ENCODE measurements around the gene SLC35G6. TPM values are rescaled to one million over a fixed set of nuclear protein-coding genes. Genes with fewer than 3 reads are reported as not detected.
"Not testable (repeated sequence)": the region's sequence is repeated elsewhere in the genome, so short reads cannot be mapped to it uniquely, and the experiment has no call there.

The SLC35G6 gene
- not detected for total RNA-seq
- 0.09 TPM for polyA plus RNA-seq
- long read RNA-seq, donor 1 = 0 reads
- long read RNA-seq, donor 2 = 0 reads
- long read RNA-seq, donor 3 = 0 reads
- long read RNA-seq, donor 4 = 0 reads
- long read RNA-seq, donor 5 = 0 reads
- long read RNA-seq, donor 6 = 0 reads
- long read RNA-seq, donor 7 = 0 reads
- long read RNA-seq, donor 8 = 0 reads
- long read RNA-seq, donor 9 = 0 reads
- long read RNA-seq, donor 10 = 0 reads

- over 99% methylated on average over 4 of the region's 4 CpGs for WGBS
- H3K27ac ChIP-seq (ENCODE audit: low read depth in 1 of 2, low read length in 1 of 2) = peak within 1 kb of the TSS; percentile 91 to 98
- peaks cover 26 to 66% of the 10 kb centered on the region in 2 donors for H3K4me1 ChIP-seq (ENCODE audit: control insufficient read depth in 2 of 2, insufficient read depth in 2 of 2, low read length in 2 of 2)
Observed at GRCh38 chr17:7481275-7481674, at the start of gene SLC35G6. SLC35G6 (plus strand) TSS chr17:7481446; CDS start chr17:7481517, 71 bp downstream.

DNA sequence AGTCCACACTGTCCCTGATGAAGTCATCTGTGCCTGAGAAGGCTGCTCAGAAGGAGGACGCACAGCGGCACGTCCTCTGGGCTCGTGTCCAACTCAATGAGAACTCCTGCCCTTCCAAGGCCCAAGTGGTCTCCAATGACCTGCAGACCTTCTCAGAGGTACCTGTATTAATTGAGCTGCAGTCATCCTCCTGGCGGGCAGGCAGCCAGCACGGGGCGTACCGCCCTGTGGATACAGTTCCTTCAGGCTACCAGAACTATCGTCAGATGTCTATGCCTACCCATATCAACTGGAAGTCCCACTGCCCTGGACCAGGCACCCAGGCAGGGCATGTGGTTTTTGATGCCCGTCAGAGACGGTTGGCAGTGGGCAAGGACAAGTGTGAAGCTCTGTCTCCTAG is 49.0 kb upstream of the SLC35G6 start:
- Histone ChIP-seq H3K27ac (ENCODE audit: low read depth in 1 of 2, low read length in 1 of 2) (no peak overlapping the region), H3K4me1 (ENCODE audit: control insufficient read depth in 2 of 2, insufficient read depth in 2 of 2, low read length in 2 of 2) (peaks cover 14 to 19% of the 10 kb centered on the region in 2 donors), H3K36me3 (ENCODE audit: control insufficient read depth in 2 of 2, insufficient read depth in 2 of 2, low read length in 1 of 2) (no peaks in the 10 kb centered on the region), H3K9me3 (ENCODE audit: control insufficient read depth in 2 of 2, insufficient read depth in 1 of 2, low read length in 1 of 2) (no peaks in the 10 kb centered on the region), H3K27me3 (ENCODE audit: control insufficient read depth in 2 of 2, insufficient read depth in 1 of 2, low read length in 1 of 2) (peaks cover 3 to 17% of the 10 kb centered on the region in 2 donors), H3K4me3 (ENCODE audit: low read length in 2 of 2) (no peak overlapping the region)
- WGBS = 98% methylated on average over 11 of the region's 11 CpGs
- DNase-seq (ENCODE audit: low read depth in 6 of 9, low spot score in 9 of 9) = no peak

More at GRCh38 chr17:7481275-7481674, at the start of gene SLC35G6:
- H3K27me3 ChIP-seq (ENCODE audit: control insufficient read depth in 2 of 2, insufficient read depth in 1 of 2, low read length in 1 of 2); H3K4me3 ChIP-seq (ENCODE audit: low read length in 2 of 2); H3K36me3 ChIP-seq (ENCODE audit: control insufficient read depth in 2 of 2, insufficient read depth in 2 of 2, low read length in 1 of 2); DNase-seq (ENCODE audit: low read depth in 6 of 9, low spot score in 9 of 9); H3K9me3 ChIP-seq (ENCODE audit: control insufficient read depth in 2 of 2, insufficient read depth in 1 of 2, low read length in 1 of 2): not testable (repeated sequence)

GRCh38 chr17:7435676-7436555 is 45.3 kb upstream of the SLC35G6 start:
- H3K27ac ChIP-seq (ENCODE audit: low read depth in 1 of 2, low read length in 1 of 2) = peak overlapping the region; percentile 77 to 92
- no peaks in the 10 kb centered on the region for H3K9me3 ChIP-seq (ENCODE audit: control insufficient read depth in 2 of 2, insufficient read depth in 1 of 2, low read length in 1 of 2)
- H3K4me3 ChIP-seq (ENCODE audit: low read length in 2 of 2) = peak overlapping the region; percentile 49 to 75
- H3K36me3 ChIP-seq (ENCODE audit: control insufficient read depth in 2 of 2, insufficient read depth in 2 of 2, low read length in 1 of 2) = no peaks in the 10 kb centered on the region
- WGBS = 11% methylated on average over 49 of the region's 49 CpGs
- H3K4me1 ChIP-seq (ENCODE audit: control insufficient read depth in 2 of 2, insufficient read depth in 2 of 2, low read length in 2 of 2) = peaks cover 26 to 54% of the 10 kb centered on the region in 2 donors
- H3K27me3 ChIP-seq (ENCODE audit: control insufficient read depth in 2 of 2, insufficient read depth in 1 of 2, low read length in 1 of 2) = peaks cover 39 to 51% of the 10 kb centered on the region in 2 donors
- DNase-seq (ENCODE audit: low read depth in 6 of 9, low spot score in 9 of 9) = peak in 3 of 9 donors; percentile 51 to 77 (median 62)

DNA sequence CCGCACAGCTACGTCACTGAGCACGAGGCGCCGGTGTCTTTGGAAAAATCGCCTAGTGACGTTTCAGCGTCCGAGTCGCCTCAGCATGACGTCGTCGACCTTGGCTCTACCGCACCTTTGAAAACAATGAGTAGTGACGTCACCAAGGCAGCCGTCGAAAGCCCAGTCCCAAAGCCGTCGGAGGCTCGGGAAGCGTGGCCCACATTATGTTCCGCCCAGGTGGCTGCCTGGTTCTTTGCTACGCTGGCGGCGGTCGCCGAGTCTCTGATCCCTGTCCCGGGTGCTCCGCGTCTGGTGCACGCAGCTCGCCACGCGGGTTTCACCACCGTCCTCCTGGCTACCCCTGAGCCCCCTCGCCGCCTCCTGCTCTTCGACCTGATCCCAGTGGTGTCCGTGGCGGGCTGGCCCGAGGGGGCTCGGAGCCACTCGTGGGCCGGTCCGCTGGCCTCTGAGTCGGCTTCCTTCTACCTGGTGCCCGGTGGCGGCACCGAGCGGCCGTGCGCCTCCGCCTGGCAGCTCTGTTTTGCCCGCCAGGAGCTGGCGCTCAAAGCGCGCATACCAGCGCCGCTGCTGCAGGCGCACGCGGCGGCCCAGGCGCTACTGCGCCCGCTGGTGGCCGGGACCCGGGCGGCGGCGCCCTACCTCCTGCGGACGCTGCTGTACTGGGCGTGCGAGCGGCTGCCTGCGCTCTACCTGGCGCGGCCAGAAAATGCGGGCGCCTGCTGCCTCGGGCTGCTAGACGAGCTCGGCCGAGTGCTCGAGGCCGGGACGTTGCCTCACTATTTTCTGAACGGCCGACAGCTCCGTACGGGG is 44.5 kb upstream of the SLC35G6 start:
- WGBS = 21% methylated on average over 92 of the region's 92 CpGs
- Histone ChIP-seq H3K27ac (ENCODE audit: low read depth in 1 of 2, low read length in 1 of 2) (peak overlapping the region; percentile 55 to 74), H3K9me3 (ENCODE audit: control insufficient read depth in 2 of 2, insufficient read depth in 1 of 2, low read length in 1 of 2) (no peaks in the 10 kb centered on the region), H3K4me1 (ENCODE audit: control insufficient read depth in 2 of 2, insufficient read depth in 2 of 2, low read length in 2 of 2) (peaks cover 26 to 58% of the 10 kb centered on the region in 2 donors), H3K27me3 (ENCODE audit: control insufficient read depth in 2 of 2, insufficient read depth in 1 of 2, low read length in 1 of 2) (peaks cover 47 to 60% of the 10 kb centered on the region in 2 donors), H3K4me3 (ENCODE audit: low read length in 2 of 2) (peak overlapping the region; percentile 39 to 75), H3K36me3 (ENCODE audit: control insufficient read depth in 2 of 2, insufficient read depth in 2 of 2, low read length in 1 of 2) (no peaks in the 10 kb centered on the region)
- DNase-seq (ENCODE audit: low read depth in 6 of 9, low spot score in 9 of 9) = peak in 8 of 9 donors; percentile 43 to 90 (median 76)

DNA sequence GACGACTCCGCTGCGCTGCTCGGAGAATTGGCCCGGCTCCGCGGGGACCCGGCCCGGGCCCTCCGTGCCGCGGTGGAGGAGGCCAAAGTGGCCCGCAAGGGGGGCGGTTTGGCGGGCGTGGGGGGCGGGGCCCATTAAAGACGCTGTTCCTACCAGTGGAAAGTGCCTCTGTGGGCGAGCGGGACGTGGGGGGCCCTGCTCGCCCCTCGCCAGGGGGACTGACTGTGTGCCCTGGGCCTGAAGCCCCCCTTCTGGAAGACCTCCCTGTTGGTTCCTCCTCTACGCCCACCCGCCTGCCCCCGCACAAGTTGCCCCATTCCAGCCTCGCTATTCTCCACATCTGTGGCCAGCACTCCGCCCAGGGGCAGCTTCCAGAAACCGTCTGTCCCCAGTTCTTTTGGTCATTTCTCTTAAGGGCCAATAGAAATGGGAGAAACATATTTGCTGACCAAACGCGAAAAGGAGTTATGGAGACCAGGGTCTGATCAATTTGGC is 43.8 kb upstream of the SLC35G6 start:
- Histone ChIP-seq H3K27ac (ENCODE audit: low read depth in 1 of 2, low read length in 1 of 2) (no peak overlapping the region), H3K9me3 (ENCODE audit: control insufficient read depth in 2 of 2, insufficient read depth in 1 of 2, low read length in 1 of 2) (no peaks in the 10 kb centered on the region), H3K27me3 (ENCODE audit: control insufficient read depth in 2 of 2, insufficient read depth in 1 of 2, low read length in 1 of 2) (peaks cover 49 to 66% of the 10 kb centered on the region in 2 donors), H3K4me3 (ENCODE audit: low read length in 2 of 2) (peak overlapping the region; percentile 6 to 39), H3K4me1 (ENCODE audit: control insufficient read depth in 2 of 2, insufficient read depth in 2 of 2, low read length in 2 of 2) (peaks cover 26 to 58% of the 10 kb centered on the region in 2 donors), H3K36me3 (ENCODE audit: control insufficient read depth in 2 of 2, insufficient read depth in 2 of 2, low read length in 1 of 2) (no peaks in the 10 kb centered on the region)
- WGBS = 50% methylated on average over 31 of the region's 31 CpGs
- no peak for DNase-seq (ENCODE audit: low read depth in 6 of 9, low spot score in 9 of 9)

DNA sequence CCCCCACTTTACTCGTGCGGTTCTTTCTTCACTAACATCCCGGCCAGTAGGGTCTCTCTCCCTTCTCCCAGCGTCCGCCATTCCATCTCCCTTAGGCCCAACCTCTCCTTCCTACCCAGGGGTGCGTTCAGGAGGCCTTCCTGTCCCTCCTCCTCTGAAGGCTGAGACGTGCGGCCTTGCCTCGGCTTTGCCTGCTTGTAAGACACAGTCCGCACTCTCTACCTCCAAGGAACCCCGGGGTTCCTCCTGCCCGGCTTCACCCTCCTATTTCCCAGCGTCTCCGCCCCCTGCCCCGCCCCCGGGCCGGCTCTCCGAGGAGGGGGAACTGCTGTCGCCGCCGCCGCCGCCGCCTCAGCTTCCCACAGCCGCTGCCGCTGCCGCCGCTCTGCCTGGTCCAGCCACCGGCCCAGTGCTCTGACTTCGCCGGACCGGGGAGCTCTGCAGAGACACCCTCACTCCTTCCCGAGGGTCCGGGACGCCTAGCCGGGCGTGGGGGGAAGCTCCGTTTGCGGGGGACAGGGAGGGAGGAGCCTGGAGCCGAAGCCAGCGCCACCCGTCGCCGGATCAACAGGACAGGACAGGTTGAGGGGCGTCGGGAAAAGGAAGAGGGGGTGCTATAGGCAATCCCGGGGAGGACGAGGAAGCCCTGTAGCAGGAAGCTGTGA is 43.2 kb upstream of the SLC35G6 start:
- 12% methylated on average over 48 of the region's 48 CpGs for WGBS

DNA sequence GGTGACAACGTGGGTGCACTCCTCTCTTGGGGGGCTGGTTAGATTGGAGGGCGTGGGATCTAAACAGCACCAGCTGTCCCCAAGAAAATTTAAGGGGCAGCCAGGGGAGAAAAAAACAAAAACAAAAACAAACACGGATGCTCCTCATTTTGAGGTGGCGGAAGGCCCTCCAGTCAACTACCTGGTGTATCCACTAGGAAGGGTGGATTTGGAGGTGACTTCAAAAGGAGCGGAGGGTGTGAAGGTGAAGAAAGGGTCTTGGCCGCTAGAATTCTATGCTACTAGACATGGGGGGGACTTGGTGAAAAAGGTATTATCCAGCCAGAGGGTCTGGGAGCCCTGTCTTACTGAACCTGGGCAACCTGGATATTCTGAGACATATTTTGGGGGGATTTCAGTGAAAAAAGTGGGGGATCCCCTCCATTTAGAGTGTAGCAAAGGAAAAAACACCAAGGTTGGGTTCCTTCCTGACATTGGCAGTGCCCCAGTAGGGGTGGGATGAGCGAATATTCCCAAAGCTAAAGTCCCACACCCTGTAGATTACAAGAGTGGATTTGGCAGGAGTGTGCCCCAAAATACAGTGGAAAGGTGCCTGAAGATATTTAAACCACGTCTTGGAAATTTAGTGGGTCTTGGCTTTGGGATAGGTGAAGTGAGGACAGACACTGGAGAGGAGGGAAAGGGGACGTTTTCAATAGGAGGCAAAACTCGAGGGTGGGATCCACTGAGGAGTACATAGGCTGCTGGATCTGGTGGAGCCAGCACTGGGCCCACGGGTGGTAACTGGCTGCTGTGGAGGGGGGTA is 42.4 kb upstream of the SLC35G6 start:
- Histone ChIP-seq H3K36me3 (ENCODE audit: control insufficient read depth in 2 of 2, insufficient read depth in 2 of 2, low read length in 1 of 2) (no peaks in the 10 kb centered on the region), H3K4me1 (ENCODE audit: control insufficient read depth in 2 of 2, insufficient read depth in 2 of 2, low read length in 2 of 2) (peaks cover 26 to 58% of the 10 kb centered on the region in 2 donors), H3K4me3 (ENCODE audit: low read length in 2 of 2) (peak overlapping the region; percentile 19 to 43), H3K27ac (ENCODE audit: low read depth in 1 of 2, low read length in 1 of 2) (no peak overlapping the region), H3K9me3 (ENCODE audit: control insufficient read depth in 2 of 2, insufficient read depth in 1 of 2, low read length in 1 of 2) (no peaks in the 10 kb centered on the region), H3K27me3 (ENCODE audit: control insufficient read depth in 2 of 2, insufficient read depth in 1 of 2, low read length in 1 of 2) (peaks cover 56 to 81% of the 10 kb centered on the region in 2 donors)
- DNase-seq (ENCODE audit: low read depth in 6 of 9, low spot score in 9 of 9) = no peak
- WGBS = 50% methylated on average over 11 of the region's 11 CpGs

More for the DNA sequence above, 43.2 kb upstream of the SLC35G6 start:
- H3K4me3 ChIP-seq (ENCODE audit: low read length in 2 of 2) = peak overlapping the region; percentile 19 to 43
- no peaks in the 10 kb centered on the region for H3K9me3 ChIP-seq (ENCODE audit: control insufficient read depth in 2 of 2, insufficient read depth in 1 of 2, low read length in 1 of 2)
- H3K27me3 ChIP-seq (ENCODE audit: control insufficient read depth in 2 of 2, insufficient read depth in 1 of 2, low read length in 1 of 2) = peaks cover 52 to 73% of the 10 kb centered on the region in 2 donors
- no peak overlapping the region for H3K27ac ChIP-seq (ENCODE audit: low read depth in 1 of 2, low read length in 1 of 2)
- peaks cover 26 to 58% of the 10 kb centered on the region in 2 donors for H3K4me1 ChIP-seq (ENCODE audit: control insufficient read depth in 2 of 2, insufficient read depth in 2 of 2, low read length in 2 of 2)
- DNase-seq (ENCODE audit: low read depth in 6 of 9, low spot score in 9 of 9) = peak in 3 of 9 donors; percentile 39 to 66 (median 45)
- H3K36me3 ChIP-seq (ENCODE audit: control insufficient read depth in 2 of 2, insufficient read depth in 2 of 2, low read length in 1 of 2) = no peaks in the 10 kb centered on the region
